Brain microvascular endothelial cell (primary cell): Measurements from ENCODE around the gene FRMD8.

ENCODE experiments used
- DNase-seq: peaks from one replicate; pipeline ENCODE4 v3.0.0-alpha.2; 2020
- H3K27ac ChIP-seq: fragments of 250-450 bp; sonication (Bioruptor Pico); 2 replicates; pipeline ENCODE4 v1.5.1; 2020; ENCODE audit warnings: mild to moderate bottlenecking, moderate library complexity
- H3K27me3 ChIP-seq: fragments of 250-450 bp; sonication (Bioruptor Pico); replicated peaks from 2 replicates; pipeline ENCODE4 v1.5.1; 2020; ENCODE audit warnings: mild to moderate bottlenecking
- H3K36me3 ChIP-seq: fragments of 250-450 bp; sonication (Bioruptor Pico); replicated peaks from 2 replicates; pipeline ENCODE4 v1.5.1; 2020; ENCODE audit warnings: mild to moderate bottlenecking
- H3K4me3 ChIP-seq: 2 replicates; pipeline ENCODE4 v1.5.1; 2011; ENCODE audit warnings: low read depth, mild to moderate bottlenecking, control low read depth, low read length, moderate library complexity
- in situ Hi-C: cut with HindIII; loops from 2 replicates; pipeline ENCODE4 v1.10.0; 2017; ENCODE audit warnings: low sequenced_read_pairs, low pct_ligation_motif_present
- TF ChIP-seq, protein P1 (sequence below): IDR thresholded peaks from 2 replicates; pipeline ENCODE4 v1.5.1; 2011; ENCODE audit warnings: low read depth, mild to moderate bottlenecking, moderate library complexity, low read length, control low read depth, inconsistent platforms; ENCODE audit errors: missing control alignments

The FRMD8 gene

DNA sequence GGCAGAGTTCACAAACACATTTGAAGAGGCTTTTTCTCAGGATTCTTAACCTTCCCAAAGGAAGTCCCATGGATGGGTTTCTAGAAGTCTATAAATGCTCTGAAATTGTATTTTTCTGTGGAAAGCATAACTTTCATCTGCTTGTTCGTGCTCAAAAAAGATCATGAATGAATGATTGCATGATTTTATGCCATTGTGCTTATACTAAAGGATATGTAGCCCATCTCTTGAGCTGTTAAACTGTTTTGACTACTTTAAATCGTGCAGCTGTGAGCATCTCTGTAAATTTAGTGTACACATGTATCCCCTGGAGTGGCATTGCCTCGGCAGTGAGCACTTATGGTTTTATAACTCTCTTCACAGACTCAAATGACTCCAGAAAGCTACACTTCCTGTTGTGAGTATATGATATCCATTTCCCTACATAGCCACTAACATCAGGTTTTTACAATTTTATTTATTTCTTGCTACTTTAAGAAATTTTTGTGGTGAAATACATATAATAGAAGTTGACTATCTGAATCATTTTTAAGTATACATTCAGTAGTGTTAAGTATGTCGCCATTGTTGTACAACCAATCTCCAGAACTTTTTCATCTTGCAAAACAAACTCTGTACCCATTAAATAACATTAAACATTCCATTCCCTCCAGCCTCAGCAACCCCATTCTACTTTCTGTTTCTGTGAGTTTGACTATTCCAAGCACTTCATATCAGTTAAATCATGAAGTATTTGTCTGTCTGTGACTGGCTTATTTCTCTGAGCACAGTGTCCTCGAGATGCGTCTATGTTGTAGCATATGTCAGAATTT is 44.2 kb downstream of the FRMD8 start:
- Histone ChIP-seq H3K27me3 (no peaks in the 10 kb centered on the region), H3K36me3 (peaks cover 52% of the 10 kb centered on the region), H3K4me3 (peak overlapping the region; percentile 96), H3K27ac (peak overlapping the region; percentile 100)
- TF ChIP-seq, protein P1, sequence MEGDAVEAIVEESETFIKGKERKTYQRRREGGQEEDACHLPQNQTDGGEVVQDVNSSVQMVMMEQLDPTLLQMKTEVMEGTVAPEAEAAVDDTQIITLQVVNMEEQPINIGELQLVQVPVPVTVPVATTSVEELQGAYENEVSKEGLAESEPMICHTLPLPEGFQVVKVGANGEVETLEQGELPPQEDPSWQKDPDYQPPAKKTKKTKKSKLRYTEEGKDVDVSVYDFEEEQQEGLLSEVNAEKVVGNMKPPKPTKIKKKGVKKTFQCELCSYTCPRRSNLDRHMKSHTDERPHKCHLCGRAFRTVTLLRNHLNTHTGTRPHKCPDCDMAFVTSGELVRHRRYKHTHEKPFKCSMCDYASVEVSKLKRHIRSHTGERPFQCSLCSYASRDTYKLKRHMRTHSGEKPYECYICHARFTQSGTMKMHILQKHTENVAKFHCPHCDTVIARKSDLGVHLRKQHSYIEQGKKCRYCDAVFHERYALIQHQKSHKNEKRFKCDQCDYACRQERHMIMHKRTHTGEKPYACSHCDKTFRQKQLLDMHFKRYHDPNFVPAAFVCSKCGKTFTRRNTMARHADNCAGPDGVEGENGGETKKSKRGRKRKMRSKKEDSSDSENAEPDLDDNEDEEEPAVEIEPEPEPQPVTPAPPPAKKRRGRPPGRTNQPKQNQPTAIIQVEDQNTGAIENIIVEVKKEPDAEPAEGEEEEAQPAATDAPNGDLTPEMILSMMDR: no peak
- peak; percentile 34 for DNase-seq
- in situ Hi-C loops: no loop called here

DNA sequence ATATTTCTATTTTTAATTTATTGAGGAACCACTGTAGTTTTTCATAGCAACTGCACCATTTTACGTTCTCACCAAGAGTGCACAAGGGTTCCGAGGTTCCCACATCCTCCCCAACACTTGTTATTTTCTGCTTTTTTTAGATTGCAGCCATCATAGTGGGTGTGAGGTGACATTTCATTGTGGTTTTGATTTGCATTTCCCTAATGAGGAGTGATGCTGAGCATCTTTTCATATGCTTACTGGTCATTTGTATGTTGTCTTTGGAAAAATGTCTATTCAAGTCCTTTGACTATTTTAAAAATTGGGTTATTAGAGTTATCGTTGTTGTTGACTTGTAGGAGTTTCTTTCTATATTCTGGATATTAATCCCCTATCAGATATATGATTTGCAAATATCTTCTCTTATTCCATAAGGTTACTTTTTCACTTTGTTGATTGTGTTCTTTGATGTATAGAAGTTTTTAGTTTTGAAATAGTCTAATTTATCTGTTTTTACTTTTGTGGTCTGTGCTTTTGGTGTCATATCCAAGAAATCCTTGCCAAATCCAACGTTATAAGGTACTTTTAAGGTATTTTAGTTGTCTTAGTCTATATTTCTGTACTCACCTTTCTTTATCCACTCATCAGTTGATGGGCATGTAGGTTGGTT is 45.1 kb downstream of the FRMD8 start:
- in situ Hi-C loops: no loop called here
- no peak for DNase-seq
- Histone ChIP-seq H3K36me3 (peaks cover 52% of the 10 kb centered on the region), H3K27me3 (no peaks in the 10 kb centered on the region), H3K4me3 (peak overlapping the region; percentile 33), H3K27ac (peak overlapping the region; percentile 3)
- TF ChIP-seq, protein P1: no peak

DNA sequence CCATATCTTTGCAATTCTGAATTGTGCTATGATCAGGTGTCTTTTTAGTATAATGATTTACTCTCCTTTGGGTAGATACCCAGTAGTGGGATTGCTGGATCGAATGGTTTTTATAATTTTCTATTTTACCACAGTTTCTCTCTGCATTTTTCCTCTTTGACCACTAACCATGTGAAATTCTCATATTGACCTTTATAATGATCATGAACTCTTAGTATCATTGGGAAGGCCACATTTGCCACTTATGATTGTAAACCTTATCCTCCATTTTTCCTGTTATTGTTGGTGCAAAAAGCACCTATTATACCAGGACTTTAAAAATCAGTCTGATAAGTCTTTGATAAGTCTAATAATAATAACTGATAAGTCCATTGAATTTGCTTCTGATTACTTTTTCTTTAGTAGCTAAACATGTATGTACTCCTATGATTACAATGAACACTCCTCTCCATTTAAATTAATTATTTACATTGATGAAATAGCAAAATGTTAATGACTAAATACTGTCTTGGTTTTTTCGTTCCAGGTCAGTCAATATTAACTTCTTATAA is 45.7 kb downstream of the FRMD8 start:
- peak overlapping the region; percentile 24 for H3K4me3 ChIP-seq
- H3K27ac ChIP-seq: peak overlapping the region; percentile 3
- no peak for DNase-seq
- H3K27me3 ChIP-seq: no peaks in the 10 kb centered on the region
- in situ Hi-C loops: no loop called here
- H3K36me3 ChIP-seq: peaks cover 49% of the 10 kb centered on the region
- TF ChIP-seq, protein P1: no peak

DNA sequence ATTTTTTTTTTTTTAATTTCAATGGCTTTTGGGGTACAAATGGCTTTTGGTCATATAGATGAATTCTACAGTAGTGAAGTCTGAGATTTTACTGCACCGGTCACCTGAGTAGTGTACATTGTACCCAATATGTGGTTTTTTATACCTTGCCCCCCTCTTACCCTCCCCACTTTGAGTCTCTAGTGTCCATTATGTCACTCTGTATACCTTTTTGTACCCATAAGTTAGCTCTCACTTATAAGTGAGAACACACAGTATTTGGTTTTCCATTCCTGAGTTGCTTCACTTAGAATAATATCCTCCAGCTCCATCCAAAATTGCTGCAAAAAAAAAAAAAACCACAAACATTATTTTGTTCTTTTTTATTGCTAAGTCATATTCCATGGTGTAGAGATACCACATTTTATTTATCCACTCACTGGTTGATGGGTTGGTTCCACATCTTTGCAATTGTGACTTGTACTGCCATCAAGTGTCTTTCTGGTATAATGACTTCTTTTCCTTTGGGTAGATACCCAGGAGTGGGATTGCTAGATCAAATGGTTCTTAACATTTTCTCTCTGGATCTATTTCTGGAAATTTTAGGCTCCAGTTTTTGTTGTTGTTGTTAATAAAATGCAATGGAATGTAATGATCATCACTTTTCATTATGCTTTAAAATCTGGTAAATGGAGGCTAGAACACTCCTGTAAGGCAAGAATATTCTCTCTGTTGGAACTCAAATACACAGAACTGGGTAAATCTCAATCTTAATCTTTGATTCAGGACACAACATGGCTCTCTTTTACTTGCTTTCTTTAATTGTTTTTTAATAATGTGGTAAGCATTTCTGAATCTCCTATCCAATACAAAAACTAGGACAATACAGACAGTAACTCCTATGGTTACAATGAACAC is 46.5 kb downstream of the FRMD8 start:
- in situ Hi-C loops: no loop called here
- no peak for DNase-seq
- peak overlapping the region; percentile 15 for H3K4me3 ChIP-seq
- H3K27ac ChIP-seq: peak overlapping the region; percentile 17
- peaks cover 49% of the 10 kb centered on the region for H3K36me3 ChIP-seq
- TF ChIP-seq, protein P1: no peak
- no peaks in the 10 kb centered on the region for H3K27me3 ChIP-seq

DNA sequence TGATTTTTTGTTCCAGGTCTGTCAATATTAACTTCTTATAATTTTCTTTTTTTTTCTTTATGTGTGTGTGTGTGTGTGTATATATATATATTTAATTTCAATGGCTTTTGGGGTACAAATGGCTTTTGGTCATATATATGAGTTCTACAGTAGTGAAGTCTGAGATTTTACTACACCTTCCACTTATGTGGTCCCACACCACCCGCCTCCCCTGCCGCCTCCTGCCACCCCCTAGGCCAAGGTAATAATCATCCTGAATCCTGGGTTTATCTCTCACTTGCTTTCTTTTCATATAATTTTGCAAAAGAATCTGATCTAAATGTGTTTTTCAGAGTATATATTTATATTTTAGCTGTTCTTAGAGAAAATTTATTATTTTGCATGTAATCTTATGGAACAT is 47.2 kb downstream of the FRMD8 start:
- in situ Hi-C loops: no loop called here
- TF ChIP-seq, protein P1: no peak
- Histone ChIP-seq H3K4me3 (peak overlapping the region; percentile 16), H3K36me3 (peaks cover 55% of the 10 kb centered on the region), H3K27me3 (no peaks in the 10 kb centered on the region), H3K27ac (peak overlapping the region; percentile 38)
- no peak for DNase-seq
